22Rv1 (cell line): ENCODE results near the gene GSK3B.

Experiments
- CTCF ChIP-seq: fragments of 450-650 bp; IDR thresholded peaks from 2 replicates; pipeline ENCODE4 v1.5.1; 2017; ENCODE audit warnings: mild to moderate bottlenecking
- ZFX ChIP-seq: fragments of 450-650 bp; IDR thresholded peaks from 2 replicates; pipeline ENCODE4 v1.6.1; 2017; ENCODE audit warnings: antibody characterized with exemption, borderline replicate concordance

DNA sequence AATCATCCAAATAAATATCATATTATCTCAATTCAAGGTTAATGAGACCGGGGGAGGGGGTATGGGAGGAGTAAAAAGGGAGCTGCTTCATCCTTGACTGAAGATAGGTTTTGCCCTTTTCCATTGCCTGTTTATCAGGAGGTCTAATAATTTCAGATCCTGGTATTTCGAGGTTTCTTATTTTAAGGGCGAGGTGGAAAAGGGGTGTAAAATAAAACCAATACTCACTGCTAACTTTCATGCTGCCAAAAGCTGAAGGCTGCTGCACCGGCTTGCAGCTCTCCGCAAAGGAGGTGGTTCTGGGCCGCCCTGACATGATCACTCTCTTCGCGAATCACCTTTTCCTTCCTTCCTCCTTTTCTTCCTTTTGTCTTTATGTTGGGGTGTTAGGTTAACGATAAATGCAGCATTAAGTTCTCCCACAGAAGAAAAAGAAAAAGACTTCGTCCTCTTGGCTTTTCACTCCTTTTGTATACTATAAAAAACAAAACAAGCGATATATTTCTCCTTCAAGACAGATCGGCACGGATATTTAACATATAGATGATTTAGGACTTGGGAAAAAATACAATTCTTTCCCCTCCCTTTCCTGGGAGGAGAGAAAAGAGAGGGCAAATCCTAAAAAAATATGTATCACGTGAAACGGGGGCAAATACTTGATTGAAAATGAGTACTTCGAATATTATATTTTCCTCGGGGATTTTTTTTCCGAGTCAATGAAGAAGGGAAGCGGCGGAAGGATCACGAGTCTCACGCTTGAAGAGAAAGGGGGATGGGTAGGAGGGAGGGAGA, 932 bp downstream of the GSK3B start:
- TF ChIP-seq CTCF (no peak), ZFX (no peak)
